Endothelial cell of umbilical vein (primary cell): ENCODE results near the gene MAGIX. TPM values are rescaled to one million over a fixed set of nuclear protein-coding genes. Genes with fewer than 3 reads are reported as not detected.
"Not testable (repeated sequence)": the region's sequence is repeated elsewhere in the genome, so short reads cannot be mapped to it uniquely, and the experiment has no call there.

ENCODE experiments used
- BruUV-seq: library from RNA; stranded (reverse); fragments of 400-500 nt; replicated peaks from 2 replicates; lab custom pipeline; 2021; lab: Mats Ljungman, UMichigan
- CTCF ChIA-PET: fragments of 300-600, 350-600 bp; sonication (Branson Sonifier 250); formaldehyde crosslinking; loops from one replicate; lab custom pipeline; 2021; ENCODE audit warnings: antibody characterized with exemption, inconsistent platforms; lab: Charles Lee
- POLR2A ChIA-PET: fragments of 300-600, 350-600 bp; sonication (Branson Sonifier 250); formaldehyde crosslinking; loops from one replicate; lab custom pipeline; 2021; ENCODE audit warnings: antibody characterized with exemption, inconsistent platforms; lab: Charles Lee
- DNase-seq: peaks from one replicate; pipeline ENCODE4 v3.0.0-alpha.2; 2011; ENCODE audit warnings: low read depth, low spot score
- FAIRE-seq: peaks from 2 replicates; lab custom pipeline; 2011; peaks lifted over from hg19 to GRCh38; lab: Jason Lieb, UNC
- H2AFZ ChIP-seq: 2 replicates; pipeline ENCODE4 v1.6.0; 2012; ENCODE audit warnings: low read depth, low read length, control low read depth, inconsistent platforms
- H3K27ac ChIP-seq: 2 replicates; pipeline ENCODE4 v1.5.1; 2011; ENCODE audit warnings: low read depth, mild to moderate bottlenecking, control low read depth, low read length, moderate library complexity; ENCODE audit not compliant: insufficient read depth
- H3K27me3 ChIP-seq, 2 experiments: 2 replicates each; pipeline versions ENCODE4 v1.6.0 to v1.6.1; 2011; ENCODE audit warnings: low read length in 2 of 2, mixed read lengths in 1 of 2; ENCODE audit not compliant: control insufficient read depth in 2 of 2, insufficient read depth in 2 of 2
- H3K36me3 ChIP-seq, 2 experiments: 2 replicates in 1 of 2; 3 replicates in 1 of 2; pipeline ENCODE4 v1.5.1; 2011; ENCODE audit warnings: low read length in 2 of 2, mild to moderate bottlenecking in 1 of 2, moderate library complexity in 1 of 2; ENCODE audit not compliant: control insufficient read depth in 2 of 2, insufficient read depth in 2 of 2; ENCODE audit errors: extremely low read depth in 1 of 2
- H3K4me1 ChIP-seq: 3 replicates; pipeline ENCODE4 v1.5.1; 2011; ENCODE audit warnings: mild to moderate bottlenecking, low read length; ENCODE audit not compliant: control insufficient read depth, insufficient read depth; ENCODE audit errors: extremely low read depth
- H3K4me2 ChIP-seq: 2 replicates; pipeline ENCODE4 v1.6.1; 2011; ENCODE audit warnings: low read length, control low read depth, mixed read lengths; ENCODE audit not compliant: insufficient read depth
- H3K4me3 ChIP-seq, 3 experiments: fragments of 200-600 bp in 1 of 3; sonication (generic), shearing (Covaris generic) in 1 of 3; replicated peaks in 1 of 3; 2 replicates each; pipeline ENCODE4 v1.5.1; 2011 to 2016; ENCODE audit warnings: control low read depth in 3 of 3, low read length in 3 of 3, mild to moderate bottlenecking in 2 of 3, inconsistent platforms in 1 of 3, low read depth in 1 of 3, moderate library complexity in 1 of 3; ENCODE audit not compliant: insufficient read depth in 1 of 3
- H3K79me2 ChIP-seq: 2 replicates; pipeline ENCODE4 v1.6.0; 2012; ENCODE audit warnings: low read length, inconsistent platforms; ENCODE audit not compliant: control insufficient read depth, insufficient read depth
- H3K9ac ChIP-seq: replicated peaks from 2 replicates; pipeline ENCODE3; 2011; ENCODE audit warnings: low read length, control low read depth; ENCODE audit not compliant: insufficient read depth; ENCODE audit errors: extremely low read depth
- H3K9me1 ChIP-seq: replicated peaks from 3 replicates; pipeline ENCODE4 v1.6.0; 2011; ENCODE audit warnings: mild to moderate bottlenecking, low read length; ENCODE audit not compliant: control insufficient read depth, insufficient read depth; ENCODE audit errors: extremely low read depth
- H3K9me3 ChIP-seq: replicated peaks from 2 replicates; pipeline ENCODE4 v1.5.1; 2012; ENCODE audit warnings: low read length, inconsistent platforms; ENCODE audit not compliant: control insufficient read depth, insufficient read depth
- H4K20me1 ChIP-seq: replicated peaks from 2 replicates; pipeline ENCODE3; 2011; ENCODE audit warnings: mild to moderate bottlenecking, low read length; ENCODE audit not compliant: control insufficient read depth, insufficient read depth; ENCODE audit errors: extremely low read depth
- CTCF ChIP-seq, 2 donors: IDR thresholded peaks; 1 replicate in 1 of 2; 2 replicates in 1 of 2; pipeline ENCODE4 v1.5.1; 2011; ENCODE audit warnings: low read length in 2 of 2, mild to moderate bottlenecking in 2 of 2, moderate library complexity in 2 of 2, control low read depth in 1 of 2, inconsistent platforms in 1 of 2, low read depth in 1 of 2; ENCODE audit not compliant: insufficient read depth in 1 of 2; ENCODE audit errors: extremely low read depth in 1 of 2
- dilution Hi-C: fragments of 300-500 bp; cut with MboI; formaldehyde crosslinking; loops from one replicate; pipeline ENCODE4 v1.15.0; 2019; ENCODE audit warnings: low sequenced_read_pairs; ENCODE audit not compliant: extremely low pct_ligation_motif_present
- intact Hi-C: fragments of 100-400 bp; cut with micrococcal nuclease; formaldehyde crosslinking; loops from one replicate; pipeline ENCODE4 v1.10.0; 2022
- polyA plus RNA-seq, 4 experiments: library from polyadenylated mRNA; depleted of rRNA in 3 of 4; stranded (reverse) in 3 of 4; unstranded in 1 of 4; fragments of >200 nt; gene quantifications; 2 replicates each; pipeline versions ENCODE4 v1.2.1 to v1.2.3, GENCODE V29; 2011 to 2012; ENCODE audit warnings: missing spikeins in 1 of 4
- total RNA-seq: library from RNA; stranded (reverse); gene quantifications from 2 replicates; pipeline ENCODE4 v1.2.3, GENCODE V29; 2021

Gene MAGIX
- total and polyA plus RNA-seq, 2 donors (not counting 3 experiments of a cell fraction or from before 2014, with no cell fraction given), result 0.77 to 0.88 TPM

DNA sequence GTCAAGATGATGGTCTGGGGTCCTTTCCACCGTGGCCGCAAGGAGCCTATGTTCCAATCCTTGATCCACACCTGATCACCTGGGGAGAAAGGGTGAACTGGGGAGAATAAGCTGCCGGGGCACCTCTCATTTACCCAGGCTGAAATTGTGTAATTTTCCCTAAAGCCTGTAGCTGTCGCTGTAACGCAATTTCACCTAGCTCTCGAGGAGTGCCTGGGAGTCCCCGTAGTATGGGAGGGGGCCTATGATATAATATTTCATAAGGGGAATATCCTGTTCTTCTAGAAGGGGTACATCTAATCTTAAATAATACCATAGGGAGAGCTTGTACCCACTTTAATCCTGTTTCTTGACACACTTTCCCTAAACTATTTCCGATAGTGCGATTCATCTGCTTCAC is 20.3 kb upstream of the MAGIX start:
- H3K36me3 ChIP-seq, DNase-seq, H3K27me3 ChIP-seq, BruUV-seq, H3K4me2 ChIP-seq, H3K4me3 ChIP-seq, H3K9me1 ChIP-seq, H3K79me2 ChIP-seq, H3K4me1 ChIP-seq, H3K27ac ChIP-seq, dilution Hi-C loops, H4K20me1 ChIP-seq, H3K9me3 ChIP-seq, H3K9ac ChIP-seq, H2AFZ ChIP-seq, POLR2A ChIA-PET, intact Hi-C loops: not testable (repeated sequence)
- TF ChIP-seq CTCF (IDR thresholded peaks at IDR 0.05; ENCODE audit: extremely low read depth in 1 of 2, insufficient read depth in 1 of 2, low read depth in 1 of 2, low read length in 2 of 2), result peak; percentile 21 to 36
- CTCF ChIA-PET, result interaction anchor here (1.0 to 3.2 kb wide), 11 partner anchors 10 to 612 kb away, joined by 3 to 31 read pairs (median 6); partner anchors contain the start of gene PLP2
- peak; percentile 18 for FAIRE-seq

GRCh38 chrX:49143154-49143553 is 19.4 kb upstream of the MAGIX start:
- H3K4me2 ChIP-seq, result not testable (repeated sequence)

More at GRCh38 chrX:49143154-49143553, 19.4 kb upstream of the MAGIX start:
- H3K9ac ChIP-seq, FAIRE-seq, dilution Hi-C loops, H2AFZ ChIP-seq, H3K36me3 ChIP-seq, DNase-seq, BruUV-seq, H3K79me2 ChIP-seq, H3K9me1 ChIP-seq, H3K4me1 ChIP-seq, H4K20me1 ChIP-seq, H3K9me3 ChIP-seq, intact Hi-C loops, H3K27ac ChIP-seq, H3K4me3 ChIP-seq, H3K27me3 ChIP-seq: not testable (repeated sequence)
- ChIA-PET CTCF (interaction anchor here (0.6 to 3.2 kb wide), 8 partner anchors 11 to 611 kb away, joined by 3 to 31 read pairs (median 5); no protein-coding TSS in a partner anchor), POLR2A (interaction anchor here (0.6 kb wide), 1 partner anchor 15 kb away, joined by 5 read pairs; no protein-coding TSS in a partner anchor)
